Esophagus squamous epithelium (tissue), 5 donors: Measurements from ENCODE around the gene EEF1E1. TPM values are rescaled to one million over a fixed set of nuclear protein-coding genes. Genes with fewer than 3 reads are reported as not detected.

Experiments
- DNase-seq: peaks from one replicate; lab custom pipeline; 2025; lab: John Stamatoyannopoulos, UW
- H3K27ac ChIP-seq, 4 donors: fragments of 200-600 bp; sonication (generic); one replicate each; pipeline ENCODE4 v1.5.1; 2016 to 2019; ENCODE audit warnings: mild to moderate bottlenecking in 1 of 4
- H3K27me3 ChIP-seq, 4 donors: fragments of 200-600 bp; sonication (generic); 1 replicate in 3 of 4; 2 replicates in 1 of 4; pipeline versions ENCODE4 v1.5.1 to v1.6.0; 2017 to 2021; ENCODE audit warnings: antibody characterized with exemption in 1 of 4
- H3K36me3 ChIP-seq, 3 donors: fragments of 200-600 bp; sonication (generic); one replicate each; pipeline ENCODE4 v1.5.1; 2016 to 2019
- H3K4me1 ChIP-seq, 3 donors: fragments of 200-600 bp; sonication (generic); one replicate each; pipeline ENCODE4 v1.5.1; 2017 to 2019
- H3K4me3 ChIP-seq, 4 donors: fragments of 200-600 bp; sonication (generic); 1 replicate in 3 of 4; 2 replicates in 1 of 4; pipeline ENCODE4 v1.5.1; 2016 to 2019; ENCODE audit warnings: mild to moderate bottlenecking in 2 of 4, moderate library complexity in 1 of 4
- H3K9me3 ChIP-seq, 3 donors: fragments of 200-600 bp; sonication (generic); one replicate each; pipeline ENCODE4 v1.5.1; 2016 to 2019
- CTCF ChIP-seq, 6 experiments: fragments of 450-650 bp in 4 of 6; fragments of 200-600 bp in 2 of 6; sonication (generic) in 2 of 6; IDR thresholded peaks; one replicate each; pipeline ENCODE4 v1.5.1; 2016 to 2019; ENCODE audit warnings: antibody characterized with exemption in 6 of 6, mild to moderate bottlenecking in 4 of 6, moderate library complexity in 4 of 6
- POLR2A ChIP-seq, 4 donors: fragments of 450-650 bp; IDR thresholded peaks; one replicate each; pipeline ENCODE4 v1.6.1; 2017; ENCODE audit warnings: antibody characterized with exemption in 4 of 4, mild to moderate bottlenecking in 4 of 4, moderate library complexity in 3 of 4
- WGBS, 2 donors: methylation state at CpG; one replicate each; pipeline ENCODE4 v1.1.5; 2018; 5-methylcytosine and 5-hydroxymethylcytosine counted together
- intact Hi-C: fragments of 100-400 bp; cut with DNase I; formaldehyde crosslinking; loops from one replicate; pipeline ENCODE4 v1.15.0; 2022
- total RNA-seq, 4 donors: library from RNA; depleted of rRNA; stranded (reverse); fragments of >200 nt; gene quantifications; one replicate each; pipeline ENCODE4 v1.1.0, GENCODE V29; 2016
- donor health status: DM: yes; HTN: yes; CAD: no.

The EEF1E1 gene
- total RNA-seq, 4 donors from 2014 or later: 18.6 to 67.3 (median 56.3) TPM

DNA sequence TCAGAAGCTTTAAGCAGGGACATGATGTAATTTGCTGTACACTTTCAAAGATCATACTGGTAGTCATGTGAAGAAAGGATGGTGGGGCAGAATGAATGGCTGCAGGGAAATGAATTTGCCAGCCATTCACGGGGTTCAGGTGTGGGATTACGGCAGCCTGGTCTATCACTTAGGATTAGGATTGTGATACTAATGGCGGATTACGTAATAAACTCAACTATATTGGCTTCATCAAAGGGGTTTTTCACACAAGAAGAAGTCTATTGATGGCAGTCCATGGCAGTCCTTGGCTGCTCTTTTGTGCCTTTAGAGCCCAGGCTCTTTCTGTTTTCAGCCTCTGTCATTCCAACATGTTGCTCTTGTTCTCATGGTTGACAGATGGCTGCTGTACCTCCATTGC is 12.6 kb upstream of the EEF1E1 start:
- Histone ChIP-seq H3K4me1 (no peaks in the 10 kb centered on the region), H3K4me3 (no peak overlapping the region), H3K27ac (no peak overlapping the region), H3K9me3 (no peaks in the 10 kb centered on the region), H3K27me3 (peaks cover 0 to 8% (median 0%) of the 10 kb centered on the region in 4 donors), H3K36me3 (no peaks in the 10 kb centered on the region)
- 75 to 85% methylated on average over 4 of the region's 4 CpGs for WGBS, 2 donors
- intact Hi-C loops: no loop called here
- TF ChIP-seq CTCF (IDR thresholded peaks at IDR 0.05) (no peak), POLR2A (IDR thresholded peaks at IDR 0.05) (no peak)
- no peak for DNase-seq

- WGBS, 2 donors: 36 to 43% methylated on average over 4 of the region's 4 CpGs
- H3K4me3 ChIP-seq: no peak overlapping the region
- TF ChIP-seq CTCF (IDR thresholded peaks at IDR 0.05) (no peak), POLR2A (IDR thresholded peaks at IDR 0.05) (no peak)
- intact Hi-C loops: no loop called here
- H3K4me1 ChIP-seq: no peaks in the 10 kb centered on the region
- no peak overlapping the region for H3K27ac ChIP-seq
- H3K9me3 ChIP-seq: no peaks in the 10 kb centered on the region
- DNase-seq: no peak
- no peaks in the 10 kb centered on the region for H3K36me3 ChIP-seq
- H3K27me3 ChIP-seq: peaks cover 0 to 15% (median 0%) of the 10 kb centered on the region in 4 donors
Observed at GRCh38 chr6:8113131-8113654, 10.8 kb upstream of the EEF1E1 start.

DNA sequence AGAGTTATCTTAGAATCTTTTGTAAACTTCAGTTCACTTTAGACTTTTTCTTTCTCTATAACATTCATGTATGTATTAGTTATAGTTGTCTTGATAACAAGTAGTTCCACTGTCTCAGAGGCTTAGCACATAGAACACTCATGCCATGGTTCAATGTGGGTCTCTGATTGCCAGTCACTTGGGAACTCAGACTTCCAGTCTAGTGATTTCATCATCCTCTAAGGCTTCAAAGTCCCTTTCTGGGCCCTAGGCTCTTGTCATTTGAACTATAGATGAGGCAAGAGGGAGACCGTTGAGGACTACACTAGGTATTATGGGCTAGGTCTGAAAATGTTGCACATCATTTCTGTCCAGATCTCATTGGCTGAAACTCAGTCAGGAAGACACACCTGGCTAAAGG is 8.4 kb upstream of the EEF1E1 start:
- intact Hi-C loops: no loop called here
- Histone ChIP-seq H3K9me3 (no peaks in the 10 kb centered on the region), H3K4me1 (no peaks in the 10 kb centered on the region), H3K4me3 (no peak overlapping the region), H3K36me3 (no peaks in the 10 kb centered on the region), H3K27ac (no peak overlapping the region), H3K27me3 (peaks cover 0 to 29% (median 0%) of the 10 kb centered on the region in 4 donors)
- TF ChIP-seq CTCF (IDR thresholded peaks at IDR 0.05) (no peak), POLR2A (IDR thresholded peaks at IDR 0.05) (no peak)
- WGBS, 2 donors: 80 to 100% methylated on average over 1 of the region's 1 CpG
- no peak for DNase-seq

GRCh38 chr6:8110117-8110721 is 7.9 kb upstream of the EEF1E1 start:
- no peak overlapping the region for H3K4me3 ChIP-seq
- H3K27ac ChIP-seq: no peak overlapping the region
- intact Hi-C loops: no loop called here
- WGBS, 2 donors: 61 to 75% methylated on average over 4 of the region's 4 CpGs
- H3K9me3 ChIP-seq: no peaks in the 10 kb centered on the region
- TF ChIP-seq CTCF (IDR thresholded peaks at IDR 0.05) (no peak), POLR2A (IDR thresholded peaks at IDR 0.05) (no peak)
- DNase-seq: no peak
- peaks cover 0 to 29% (median 0%) of the 10 kb centered on the region in 4 donors for H3K27me3 ChIP-seq
- H3K4me1 ChIP-seq: no peaks in the 10 kb centered on the region
- H3K36me3 ChIP-seq: no peaks in the 10 kb centered on the region

DNA sequence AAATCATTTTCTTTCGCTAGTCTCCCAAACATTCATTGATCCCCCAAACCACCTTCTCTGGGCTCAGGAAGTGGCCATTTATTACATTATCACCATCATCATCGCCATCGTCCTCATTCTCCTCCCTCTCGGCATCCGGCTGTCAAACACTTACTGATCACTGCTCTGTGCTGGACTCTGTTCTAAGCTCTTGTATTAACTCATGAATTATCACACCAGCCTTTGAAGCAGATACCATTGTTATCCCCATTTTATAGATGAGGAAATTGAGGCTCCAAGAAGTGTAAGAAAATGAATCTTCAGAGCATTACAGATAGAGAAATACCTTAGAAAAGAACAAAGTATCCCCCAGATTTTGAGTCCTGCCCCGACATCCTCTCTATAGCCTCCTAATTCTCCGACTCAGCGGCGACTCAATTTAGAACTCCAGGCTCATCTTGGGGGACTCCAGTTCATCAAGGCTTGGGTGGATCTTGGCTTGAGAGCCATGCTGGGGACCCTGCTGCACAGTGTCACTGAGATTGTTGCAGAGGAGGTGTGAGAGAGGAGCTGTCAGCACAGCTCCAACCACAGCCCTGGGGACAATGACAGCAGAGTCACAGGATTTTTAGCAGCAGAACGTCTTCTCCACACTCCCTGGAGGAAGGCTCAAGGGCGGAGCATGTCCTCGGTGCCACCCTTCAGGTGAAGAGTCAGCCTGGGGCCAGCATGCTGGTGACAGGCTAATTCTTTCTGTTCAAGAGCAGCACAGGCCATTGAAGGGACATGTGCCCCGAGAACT is 6.6 kb upstream of the EEF1E1 start:
- intact Hi-C loops: no loop called here
- Histone ChIP-seq H3K9me3 (no peaks in the 10 kb centered on the region), H3K36me3 (no peaks in the 10 kb centered on the region), H3K4me3 (no peak overlapping the region), H3K27me3 (peaks cover 0 to 26% (median 0%) of the 10 kb centered on the region in 4 donors), H3K4me1 (no peaks in the 10 kb centered on the region), H3K27ac (no peak overlapping the region)
- WGBS, 2 donors: 80 to 82% methylated on average over 11 to 12 of the region's 13 CpGs
- no peak for TF ChIP-seq POLR2A (IDR thresholded peaks at IDR 0.05)
- no peak for TF ChIP-seq CTCF (IDR thresholded peaks at IDR 0.05)
- DNase-seq: no peak
